GM12872 (cell line): ENCODE data around the gene BLMH.

Experiments
- TF ChIP-seq, protein P1 (sequence below): IDR thresholded peaks from 3 replicates; pipeline ENCODE4 v1.5.1; 2011; ENCODE audit warnings: low read depth, mild to moderate bottlenecking, low read length, moderate library complexity; ENCODE audit not compliant: insufficient read depth

The BLMH gene

DNA sequence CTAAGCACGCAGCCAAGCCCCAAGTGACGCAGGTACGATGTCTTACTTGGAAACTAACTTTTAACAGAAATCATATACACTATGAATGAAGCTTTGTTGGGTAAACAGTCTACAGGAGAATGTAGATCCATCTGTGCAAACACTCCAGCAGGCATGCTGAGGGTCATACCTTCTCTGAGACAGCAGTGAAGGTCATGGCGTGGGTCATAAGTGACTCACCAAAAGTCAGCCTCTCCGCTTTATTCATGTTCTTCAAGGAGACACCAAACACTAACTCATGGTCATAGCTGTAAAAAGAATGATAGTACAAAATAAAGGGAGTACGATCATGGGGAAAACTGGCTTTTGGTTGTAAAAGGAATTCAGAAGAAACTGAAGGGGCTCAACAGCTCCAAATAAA, 20.6 kb downstream of the BLMH start:
- TF ChIP-seq, protein P1, sequence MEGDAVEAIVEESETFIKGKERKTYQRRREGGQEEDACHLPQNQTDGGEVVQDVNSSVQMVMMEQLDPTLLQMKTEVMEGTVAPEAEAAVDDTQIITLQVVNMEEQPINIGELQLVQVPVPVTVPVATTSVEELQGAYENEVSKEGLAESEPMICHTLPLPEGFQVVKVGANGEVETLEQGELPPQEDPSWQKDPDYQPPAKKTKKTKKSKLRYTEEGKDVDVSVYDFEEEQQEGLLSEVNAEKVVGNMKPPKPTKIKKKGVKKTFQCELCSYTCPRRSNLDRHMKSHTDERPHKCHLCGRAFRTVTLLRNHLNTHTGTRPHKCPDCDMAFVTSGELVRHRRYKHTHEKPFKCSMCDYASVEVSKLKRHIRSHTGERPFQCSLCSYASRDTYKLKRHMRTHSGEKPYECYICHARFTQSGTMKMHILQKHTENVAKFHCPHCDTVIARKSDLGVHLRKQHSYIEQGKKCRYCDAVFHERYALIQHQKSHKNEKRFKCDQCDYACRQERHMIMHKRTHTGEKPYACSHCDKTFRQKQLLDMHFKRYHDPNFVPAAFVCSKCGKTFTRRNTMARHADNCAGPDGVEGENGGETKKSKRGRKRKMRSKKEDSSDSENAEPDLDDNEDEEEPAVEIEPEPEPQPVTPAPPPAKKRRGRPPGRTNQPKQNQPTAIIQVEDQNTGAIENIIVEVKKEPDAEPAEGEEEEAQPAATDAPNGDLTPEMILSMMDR, result no peak

DNA sequence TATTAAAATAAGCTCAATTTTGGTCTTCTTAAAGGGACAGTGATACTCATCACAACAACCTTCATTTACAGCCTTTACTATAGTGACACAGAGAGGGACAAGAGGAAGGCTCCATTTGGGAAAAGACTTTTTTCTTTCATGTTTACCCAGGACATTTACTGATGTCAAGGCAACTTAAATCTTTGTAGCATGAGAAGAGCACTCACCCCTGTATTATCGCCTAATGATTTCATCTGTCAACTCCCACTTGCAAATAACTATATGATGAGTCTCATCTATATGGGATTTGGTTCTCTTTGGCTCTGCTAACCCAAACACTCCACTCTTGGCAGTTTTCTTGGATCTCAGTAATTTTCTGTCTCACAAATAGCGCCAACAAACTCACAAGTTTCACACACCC, 24.1 kb downstream of the BLMH start:
- TF ChIP-seq, protein P1, result no peak

DNA sequence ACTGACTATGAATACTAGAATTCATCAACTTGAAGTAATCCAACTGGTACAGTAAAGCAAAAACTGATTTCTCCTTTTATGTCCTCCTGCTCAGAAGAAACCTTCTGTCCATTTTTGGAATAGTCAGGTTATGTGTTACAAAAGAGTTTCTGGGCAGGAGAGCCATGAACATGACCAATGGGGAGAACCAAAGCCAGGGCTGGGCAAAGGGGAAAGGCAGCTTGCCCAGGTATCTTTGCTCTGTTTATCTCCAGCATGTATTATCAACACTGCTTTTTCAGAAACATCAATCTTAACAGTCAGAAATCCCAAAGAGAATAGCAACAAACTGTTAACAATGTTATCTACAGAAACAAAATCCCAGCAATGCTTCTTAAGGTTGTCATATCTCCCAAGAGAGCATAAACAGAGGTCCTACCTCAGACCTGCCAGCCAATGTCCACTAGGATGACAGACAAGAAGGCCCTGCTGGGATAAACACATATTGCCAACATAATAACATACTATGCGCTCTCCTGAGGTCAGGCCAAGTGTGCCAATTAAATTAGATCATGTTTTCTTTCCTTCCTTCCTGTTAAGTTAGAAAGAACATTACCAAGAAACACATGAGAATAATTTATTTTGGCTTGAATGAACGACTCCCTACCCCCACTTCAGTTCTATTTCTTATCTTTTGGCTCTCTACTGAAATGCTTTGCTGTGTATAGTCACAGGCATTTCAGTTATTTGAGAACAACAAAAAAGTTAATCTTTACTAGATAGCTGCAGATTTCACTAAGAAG, 28.0 kb downstream of the BLMH start:
- TF ChIP-seq, protein P1, result no peak

DNA sequence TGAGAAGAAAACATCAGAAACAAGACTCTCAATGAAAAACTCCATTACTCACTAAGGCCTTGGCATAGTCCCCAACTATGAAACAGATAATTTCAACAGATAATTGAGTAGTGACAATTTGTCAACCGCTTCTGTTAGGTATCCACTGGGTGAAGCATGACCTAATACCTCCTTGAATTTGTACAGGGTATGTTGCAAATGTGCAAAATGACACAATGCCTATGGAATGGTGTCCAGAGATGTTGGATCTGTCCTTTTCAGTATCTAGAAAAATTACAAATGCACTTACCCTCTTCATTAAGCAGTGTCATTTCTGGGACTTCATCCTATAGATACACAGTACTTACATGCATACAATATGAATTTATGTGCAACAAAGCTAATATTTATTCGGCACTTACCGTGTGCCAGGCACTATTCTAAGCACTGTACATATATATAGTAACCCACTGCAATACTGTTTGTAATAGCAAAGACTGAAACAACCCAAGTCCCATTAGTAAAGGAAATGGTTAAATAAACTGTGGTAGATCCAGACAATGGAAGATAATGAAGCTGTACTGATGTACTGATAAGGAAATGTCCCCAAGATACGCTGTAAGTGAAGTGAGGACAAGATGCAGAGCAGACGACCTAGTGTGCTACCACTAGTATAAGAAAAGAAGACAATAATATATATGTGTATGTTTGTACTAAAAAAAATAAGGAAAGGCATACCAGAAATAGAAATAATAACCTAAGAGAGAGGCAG, 34.8 kb downstream of the BLMH start:
- TF ChIP-seq, protein P1, result no peak

DNA sequence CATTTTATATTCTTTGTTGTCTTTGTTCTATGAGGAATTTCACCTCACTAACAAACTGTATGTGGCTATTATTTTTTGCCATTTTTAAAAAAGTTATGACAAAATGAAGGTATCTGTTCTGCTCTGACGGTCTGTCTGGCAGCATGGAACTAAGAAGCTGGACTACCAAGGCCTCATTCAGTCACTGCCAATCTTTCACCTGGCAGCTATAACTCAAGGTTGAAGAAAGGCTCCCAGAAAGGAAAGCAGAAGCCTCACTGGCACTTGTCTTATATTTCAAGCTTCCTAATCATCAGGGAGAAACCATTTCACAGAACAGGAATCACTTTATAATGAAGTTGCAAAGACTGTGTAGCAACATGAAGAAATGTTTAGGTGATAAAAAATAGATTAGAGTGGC, 37.6 kb downstream of the BLMH start:
- TF ChIP-seq, protein P1, result no peak

DNA sequence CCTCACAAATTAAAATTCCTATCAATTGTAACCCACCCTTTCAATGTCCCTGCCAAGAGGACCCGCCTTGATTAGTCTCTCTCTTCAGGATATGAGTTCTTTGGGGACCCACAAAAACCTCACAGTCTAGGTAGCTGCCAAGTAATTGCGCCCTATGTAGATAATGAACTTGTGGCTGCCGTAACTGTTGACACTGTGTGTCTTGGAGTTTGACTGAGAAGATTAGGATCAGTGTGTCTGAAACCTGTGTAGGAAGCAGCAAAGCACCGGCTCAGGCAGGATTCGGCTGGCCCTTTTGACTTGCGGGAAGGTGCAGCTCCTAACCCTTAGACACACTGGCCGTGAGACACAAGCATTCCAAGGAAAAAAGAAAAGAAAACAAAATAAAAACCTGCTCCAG, 38.4 kb downstream of the BLMH start:
- TF ChIP-seq, protein P1, result no peak

DNA sequence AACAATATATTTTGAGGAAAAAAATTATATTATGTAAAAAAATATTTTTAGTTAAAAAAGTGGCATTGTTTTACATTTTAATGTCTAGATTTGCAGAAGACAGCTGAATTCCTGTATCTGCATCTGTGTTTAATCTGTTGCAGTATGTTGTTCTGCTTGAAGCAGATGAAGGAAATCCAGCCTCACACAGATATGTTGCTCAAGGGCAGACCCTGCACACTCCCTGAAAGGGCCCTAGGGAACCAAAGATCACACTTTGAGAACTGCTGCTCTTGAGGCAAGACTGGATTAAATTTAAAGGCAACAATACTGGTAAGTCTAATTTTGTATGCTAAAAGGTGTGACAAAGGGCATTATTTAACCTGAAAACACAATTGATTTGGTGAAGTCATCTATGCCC, 39.8 kb downstream of the BLMH start:
- TF ChIP-seq, protein P1, result no peak
